ENCODE results near the gene OTUD5. TPM values are rescaled to one million over a fixed set of nuclear protein-coding genes. Genes with fewer than 3 reads are reported as not detected.

Gene OTUD5
- polyA plus RNA-seq, 2 donors = 22.3 to 27.6 TPM

DNA sequence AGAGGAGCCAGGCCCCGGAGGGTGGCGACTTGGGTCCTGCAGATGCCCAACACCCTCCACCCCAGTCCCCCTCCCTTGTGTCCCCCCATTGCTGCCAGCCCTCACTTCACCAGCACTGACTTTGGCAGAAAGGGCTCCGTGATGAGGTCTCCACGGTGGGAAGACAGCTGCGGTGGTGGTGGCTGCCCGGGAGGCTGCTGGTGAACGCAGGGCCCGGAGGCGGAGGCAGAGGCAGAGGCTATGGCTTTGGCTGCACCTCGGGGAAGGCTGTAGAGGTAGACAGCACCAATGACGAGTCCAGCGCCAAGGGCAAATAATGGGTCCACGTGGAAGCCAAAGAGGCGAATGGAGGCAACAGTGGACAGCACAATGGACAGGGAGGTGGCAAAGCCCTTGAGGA lies 52.8 kb downstream of the OTUD5 start:
- no peaks in the 10 kb centered on the region for H3K9me3 ChIP-seq (ENCODE audit: control insufficient read depth in 2 of 2, insufficient read depth in 1 of 2, low read depth in 1 of 2, low read length in 1 of 2)
- 79 to 84% methylated on average over 14 of the region's 14 CpGs for WGBS, 2 donors
- H3K27me3 ChIP-seq (ENCODE audit: control insufficient read depth in 1 of 2, insufficient read depth in 2 of 2, low read length in 2 of 2) = no peaks in the 10 kb centered on the region
- no peak overlapping the region for H3K4me3 ChIP-seq (ENCODE audit: low read depth in 1 of 2, low read length in 2 of 2)
- no peaks in the 10 kb centered on the region for H3K4me1 ChIP-seq (ENCODE audit: control insufficient read depth in 2 of 2, insufficient read depth in 2 of 2, low read length in 1 of 2)
- no peak overlapping the region for H3K27ac ChIP-seq (ENCODE audit: low read depth in 2 of 2, low read length in 1 of 2)
- peaks cover 3 to 25% of the 10 kb centered on the region in 2 donors for H3K36me3 ChIP-seq (ENCODE audit: control insufficient read depth in 2 of 2, insufficient read depth in 2 of 2, low read length in 1 of 2)

DNA sequence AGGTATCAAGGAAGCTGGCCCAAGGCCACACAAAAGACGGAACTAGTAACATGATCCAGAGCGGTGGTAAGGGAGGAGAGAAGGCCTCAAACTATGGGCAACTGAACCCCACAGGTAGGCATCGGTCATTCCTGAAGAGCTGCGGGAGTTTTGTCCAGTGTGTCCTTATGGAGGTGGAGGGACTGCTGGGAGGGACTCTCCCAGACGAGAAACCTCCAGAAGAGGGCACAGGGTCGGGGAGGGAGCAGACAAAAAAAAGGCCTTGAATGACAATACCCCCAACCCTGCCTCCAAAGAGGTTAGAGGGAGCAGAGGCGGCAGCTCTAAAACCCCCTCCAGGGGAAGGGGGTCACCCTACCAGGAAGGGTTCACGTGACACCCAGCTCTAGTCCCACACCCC lies 53.2 kb downstream of the OTUD5 start:
- WGBS, 2 donors = 80 to 81% methylated on average over 7 to 8 of the region's 8 CpGs
- H3K9me3 ChIP-seq (ENCODE audit: control insufficient read depth in 2 of 2, insufficient read depth in 1 of 2, low read depth in 1 of 2, low read length in 1 of 2) = no peaks in the 10 kb centered on the region
- no peak overlapping the region for H3K4me3 ChIP-seq (ENCODE audit: low read depth in 1 of 2, low read length in 2 of 2)
- no peak overlapping the region for H3K27ac ChIP-seq (ENCODE audit: low read depth in 2 of 2, low read length in 1 of 2)
- no peaks in the 10 kb centered on the region for H3K27me3 ChIP-seq (ENCODE audit: control insufficient read depth in 1 of 2, insufficient read depth in 2 of 2, low read length in 2 of 2)
- no peaks in the 10 kb centered on the region for H3K4me1 ChIP-seq (ENCODE audit: control insufficient read depth in 2 of 2, insufficient read depth in 2 of 2, low read length in 1 of 2)
- peaks cover 3 to 25% of the 10 kb centered on the region in 2 donors for H3K36me3 ChIP-seq (ENCODE audit: control insufficient read depth in 2 of 2, insufficient read depth in 2 of 2, low read length in 1 of 2)

DNA sequence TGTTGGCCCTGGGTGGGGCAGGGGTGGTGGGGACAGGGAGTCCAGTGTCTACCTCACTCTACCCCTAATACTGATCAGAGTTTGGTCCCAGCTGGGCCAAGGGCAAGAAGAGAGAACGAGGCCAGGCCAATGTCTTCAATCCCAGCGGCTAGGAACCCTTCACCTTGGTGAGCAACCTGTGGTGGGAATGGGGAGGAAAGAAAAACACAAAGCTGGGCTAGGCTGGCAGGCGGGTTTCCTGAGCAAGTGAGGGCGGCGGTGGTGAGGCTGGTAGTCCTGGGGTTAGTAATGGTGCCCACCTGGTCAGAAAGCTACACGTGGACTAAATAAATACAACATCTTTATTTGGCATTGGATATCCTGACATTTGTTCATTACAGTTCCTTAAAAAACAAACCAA lies 54.1 kb downstream of the OTUD5 start:
- H3K27ac ChIP-seq (ENCODE audit: low read depth in 2 of 2, low read length in 1 of 2) = no peak overlapping the region
- no peaks in the 10 kb centered on the region for H3K9me3 ChIP-seq (ENCODE audit: control insufficient read depth in 2 of 2, insufficient read depth in 1 of 2, low read depth in 1 of 2, low read length in 1 of 2)
- WGBS, 2 donors = 81 to 89% methylated on average over 6 of the region's 6 CpGs
- H3K4me1 ChIP-seq (ENCODE audit: control insufficient read depth in 2 of 2, insufficient read depth in 2 of 2, low read length in 1 of 2) = no peaks in the 10 kb centered on the region
- no peaks in the 10 kb centered on the region for H3K27me3 ChIP-seq (ENCODE audit: control insufficient read depth in 1 of 2, insufficient read depth in 2 of 2, low read length in 2 of 2)
- H3K4me3 ChIP-seq (ENCODE audit: low read depth in 1 of 2, low read length in 2 of 2) = no peak overlapping the region
- peaks cover 3 to 25% of the 10 kb centered on the region in 2 donors for H3K36me3 ChIP-seq (ENCODE audit: control insufficient read depth in 2 of 2, insufficient read depth in 2 of 2, low read length in 1 of 2)

DNA sequence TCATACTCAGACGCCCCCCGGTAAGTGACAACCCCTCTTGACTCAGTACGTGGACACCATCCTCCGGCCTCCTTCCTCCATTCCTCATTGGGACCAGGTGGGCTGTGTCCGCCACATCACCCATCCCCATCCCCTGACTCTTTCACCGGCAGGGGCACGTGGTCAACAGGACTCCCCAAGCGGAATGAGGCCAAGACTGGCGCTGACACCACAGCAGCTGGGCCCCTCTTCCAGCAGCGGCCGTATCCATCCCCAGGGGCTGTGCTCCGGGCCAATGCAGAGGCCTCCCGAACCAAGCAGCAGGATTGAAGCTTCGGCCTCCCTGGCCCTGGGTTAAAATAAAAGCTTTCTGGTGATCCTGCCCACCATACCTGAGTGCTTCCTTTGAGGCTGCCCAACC lies 54.6 kb downstream of the OTUD5 start:
- Histone ChIP-seq H3K27me3 (ENCODE audit: control insufficient read depth in 1 of 2, insufficient read depth in 2 of 2, low read length in 2 of 2) (no peaks in the 10 kb centered on the region), H3K4me3 (ENCODE audit: low read depth in 1 of 2, low read length in 2 of 2) (no peak overlapping the region), H3K27ac (ENCODE audit: low read depth in 2 of 2, low read length in 1 of 2) (no peak overlapping the region), H3K4me1 (ENCODE audit: control insufficient read depth in 2 of 2, insufficient read depth in 2 of 2, low read length in 1 of 2) (no peaks in the 10 kb centered on the region), H3K36me3 (ENCODE audit: control insufficient read depth in 2 of 2, insufficient read depth in 2 of 2, low read length in 1 of 2) (peaks cover 3 to 25% of the 10 kb centered on the region in 2 donors), H3K9me3 (ENCODE audit: control insufficient read depth in 2 of 2, insufficient read depth in 1 of 2, low read depth in 1 of 2, low read length in 1 of 2) (no peaks in the 10 kb centered on the region)
- 86 to 87% methylated on average over 14 of the region's 14 CpGs for WGBS, 2 donors

DNA sequence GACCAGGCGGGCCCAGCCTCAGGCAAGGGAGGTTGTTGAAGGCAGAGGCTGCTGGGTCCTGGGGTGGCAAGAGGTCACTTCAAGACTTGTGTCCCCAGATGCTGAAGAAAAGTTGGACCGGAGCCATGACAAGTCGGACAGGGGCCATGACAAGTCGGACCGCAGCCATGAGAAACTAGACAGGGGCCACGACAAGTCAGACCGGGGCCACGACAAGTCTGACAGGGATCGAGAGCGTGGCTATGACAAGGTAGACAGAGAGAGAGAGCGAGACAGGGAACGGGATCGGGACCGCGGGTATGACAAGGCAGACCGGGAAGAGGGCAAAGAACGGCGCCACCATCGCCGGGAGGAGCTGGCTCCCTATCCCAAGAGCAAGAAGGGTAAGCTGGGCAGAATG lies 55.3 kb downstream of the OTUD5 start:
- Histone ChIP-seq H3K4me3 (ENCODE audit: low read depth in 1 of 2, low read length in 2 of 2) (no peak overlapping the region), H3K27ac (ENCODE audit: low read depth in 2 of 2, low read length in 1 of 2) (no peak overlapping the region), H3K9me3 (ENCODE audit: control insufficient read depth in 2 of 2, insufficient read depth in 1 of 2, low read depth in 1 of 2, low read length in 1 of 2) (no peaks in the 10 kb centered on the region), H3K4me1 (ENCODE audit: control insufficient read depth in 2 of 2, insufficient read depth in 2 of 2, low read length in 1 of 2) (no peaks in the 10 kb centered on the region), H3K36me3 (ENCODE audit: control insufficient read depth in 2 of 2, insufficient read depth in 2 of 2, low read length in 1 of 2) (peaks cover 3 to 25% of the 10 kb centered on the region in 2 donors), H3K27me3 (ENCODE audit: control insufficient read depth in 1 of 2, insufficient read depth in 2 of 2, low read length in 2 of 2) (no peaks in the 10 kb centered on the region)
- WGBS, 2 donors = 93 to 96% methylated on average over 20 of the region's 20 CpGs

DNA sequence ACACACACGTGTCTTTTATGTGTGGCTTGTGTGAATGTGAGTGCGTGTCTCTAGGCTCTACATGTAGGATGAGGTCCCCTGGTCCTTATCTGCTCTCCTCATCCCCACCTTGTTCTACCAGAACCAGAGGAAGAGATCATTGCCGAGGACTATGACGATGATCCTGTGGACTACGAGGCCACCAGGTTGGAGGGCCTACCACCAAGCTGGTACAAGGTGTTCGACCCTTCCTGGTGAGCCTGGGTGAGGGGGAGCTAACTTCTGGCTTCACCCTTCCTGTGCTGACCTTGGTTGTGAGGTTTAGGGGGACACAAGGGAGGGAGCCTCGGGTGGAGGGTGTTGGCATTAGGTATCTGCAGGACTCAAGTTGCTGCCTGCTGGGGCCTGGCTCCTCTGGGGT lies 56.3 kb downstream of the OTUD5 start:
- 82 to 86% methylated on average over 7 of the region's 7 CpGs for WGBS, 2 donors
- H3K27ac ChIP-seq (ENCODE audit: low read depth in 2 of 2, low read length in 1 of 2) = no peak overlapping the region
- H3K9me3 ChIP-seq (ENCODE audit: control insufficient read depth in 2 of 2, insufficient read depth in 1 of 2, low read depth in 1 of 2, low read length in 1 of 2) = no peaks in the 10 kb centered on the region
- H3K36me3 ChIP-seq (ENCODE audit: control insufficient read depth in 2 of 2, insufficient read depth in 2 of 2, low read length in 1 of 2) = peaks cover 3 to 22% of the 10 kb centered on the region in 2 donors
- no peak overlapping the region for H3K4me3 ChIP-seq (ENCODE audit: low read depth in 1 of 2, low read length in 2 of 2)
- no peaks in the 10 kb centered on the region for H3K4me1 ChIP-seq (ENCODE audit: control insufficient read depth in 2 of 2, insufficient read depth in 2 of 2, low read length in 1 of 2)
- no peaks in the 10 kb centered on the region for H3K27me3 ChIP-seq (ENCODE audit: control insufficient read depth in 1 of 2, insufficient read depth in 2 of 2, low read length in 2 of 2)

DNA sequence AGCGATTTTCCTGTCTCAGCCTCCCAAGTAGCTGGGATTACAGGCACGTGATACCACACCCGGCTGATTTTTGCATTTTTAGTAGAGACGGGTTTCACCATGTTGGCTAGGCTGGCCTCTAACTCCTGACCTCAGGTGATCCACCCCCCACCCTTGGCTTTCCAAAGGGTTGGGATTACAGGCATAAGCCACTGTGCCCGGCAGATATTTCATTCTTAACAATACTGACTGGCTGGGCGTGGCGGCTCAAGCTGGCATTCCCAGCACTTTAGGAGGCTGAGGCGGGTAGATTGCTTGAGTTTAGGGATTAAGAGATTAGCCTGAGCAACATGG lies 58.4 kb downstream of the OTUD5 start:
- peaks cover 3 to 18% of the 10 kb centered on the region in 2 donors for H3K36me3 ChIP-seq (ENCODE audit: control insufficient read depth in 2 of 2, insufficient read depth in 2 of 2, low read length in 1 of 2)
- no peaks in the 10 kb centered on the region for H3K27me3 ChIP-seq (ENCODE audit: control insufficient read depth in 1 of 2, insufficient read depth in 2 of 2, low read length in 2 of 2)
- H3K27ac ChIP-seq (ENCODE audit: low read depth in 2 of 2, low read length in 1 of 2) = no peak overlapping the region
- no peak overlapping the region for H3K4me3 ChIP-seq (ENCODE audit: low read depth in 1 of 2, low read length in 2 of 2)
- WGBS, 2 donors = 54 to 68% methylated on average over 8 of the region's 8 CpGs
- H3K9me3 ChIP-seq (ENCODE audit: control insufficient read depth in 2 of 2, insufficient read depth in 1 of 2, low read depth in 1 of 2, low read length in 1 of 2) = no peaks in the 10 kb centered on the region
- H3K4me1 ChIP-seq (ENCODE audit: control insufficient read depth in 2 of 2, insufficient read depth in 2 of 2, low read length in 1 of 2) = no peaks in the 10 kb centered on the region

DNA sequence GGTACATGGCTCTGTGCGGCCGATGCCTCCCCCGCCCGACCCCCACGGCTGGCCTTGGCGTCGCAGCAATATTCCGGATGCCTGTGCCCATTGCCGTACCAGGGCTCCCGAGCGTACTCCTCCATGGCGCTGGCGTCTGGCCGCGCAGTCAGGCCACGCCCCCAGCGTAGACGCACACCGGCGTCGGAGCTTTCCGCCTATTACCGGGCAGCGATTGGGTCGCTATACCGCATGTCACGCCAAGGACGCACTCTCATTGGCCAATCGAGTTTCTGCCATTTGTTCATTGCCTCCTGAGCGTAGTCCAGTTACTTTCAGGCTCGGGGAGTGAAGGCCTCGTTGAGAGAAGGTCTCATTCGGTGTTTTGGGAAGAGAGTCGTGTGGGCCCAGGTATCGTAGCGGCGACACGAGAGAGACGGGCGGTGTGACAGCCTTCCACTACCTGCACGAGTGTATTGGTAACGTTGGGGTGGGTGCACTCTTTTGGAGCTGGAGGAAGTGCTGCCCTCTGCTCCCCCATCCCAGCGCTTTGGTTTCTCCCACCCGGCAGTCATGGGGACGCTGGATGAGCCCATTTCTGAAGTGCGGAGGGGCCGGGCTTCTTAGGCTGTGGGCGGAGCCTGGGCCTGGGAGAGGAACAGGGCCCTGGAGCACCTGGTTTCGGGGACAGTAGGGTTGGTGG lies 59.6 kb downstream of the OTUD5 start, which contains the start of the genes PQBP1 and TIMM17B:
Gene PQBP1 (plus strand): TSS at position 306 of the 682 bp plus-strand sequence. CDS start 580 bp downstream, outside the sequence.
Gene TIMM17B (minus strand): TSS at position 144 of the 682 bp plus-strand sequence. CDS start 19 bp downstream, at position 125.
- WGBS, 2 donors = 0 to 36% methylated on average over 49 of the region's 49 CpGs

DNA sequence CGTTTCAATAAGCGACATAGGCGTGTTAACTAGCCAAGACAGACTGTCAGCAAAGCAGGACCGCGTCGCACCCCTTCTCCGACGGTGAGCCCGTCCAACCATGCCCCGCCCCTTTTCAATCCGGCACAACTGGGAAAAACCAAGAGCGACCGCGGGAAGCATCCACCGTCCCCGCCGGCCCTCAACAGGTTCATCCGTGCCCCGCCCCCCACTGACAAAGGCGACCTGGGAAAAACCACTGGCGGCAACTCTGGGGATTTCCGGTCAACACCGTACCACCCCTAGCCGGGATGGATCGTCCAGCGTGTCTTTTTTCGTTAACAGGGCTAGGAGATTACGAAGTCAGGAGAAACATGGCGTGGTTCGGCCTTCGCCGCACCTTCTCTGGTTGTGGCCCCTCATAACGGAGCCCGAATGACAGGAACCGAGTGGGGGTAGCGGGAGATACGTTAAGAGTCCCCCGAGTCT lies 60.2 kb downstream of the OTUD5 start:
- Histone ChIP-seq H3K27me3 (ENCODE audit: control insufficient read depth in 1 of 2, insufficient read depth in 2 of 2, low read length in 2 of 2) (no peaks in the 10 kb centered on the region), H3K27ac (ENCODE audit: low read depth in 2 of 2, low read length in 1 of 2) (peak overlapping the region; percentile 94 to 99), H3K9me3 (ENCODE audit: control insufficient read depth in 2 of 2, insufficient read depth in 1 of 2, low read depth in 1 of 2, low read length in 1 of 2) (no peaks in the 10 kb centered on the region), H3K4me1 (ENCODE audit: control insufficient read depth in 2 of 2, insufficient read depth in 2 of 2, low read length in 1 of 2) (no peaks in the 10 kb centered on the region), H3K36me3 (ENCODE audit: control insufficient read depth in 2 of 2, insufficient read depth in 2 of 2, low read length in 1 of 2) (peaks cover 0 to 12% of the 10 kb centered on the region in 2 donors), H3K4me3 (ENCODE audit: low read depth in 1 of 2, low read length in 2 of 2) (peak overlapping the region; percentile 58 to 83)
- 0 to 26% methylated on average over 38 of the region's 38 CpGs for WGBS, 2 donors

More for the DNA sequence above, 59.6 kb downstream of the OTUD5 start, which contains the start of the genes PQBP1 and TIMM17B:
- Histone ChIP-seq H3K36me3 (ENCODE audit: control insufficient read depth in 2 of 2, insufficient read depth in 2 of 2, low read length in 1 of 2) (peaks cover 2 to 17% of the 10 kb centered on the region in 2 donors), H3K27me3 (ENCODE audit: control insufficient read depth in 1 of 2, insufficient read depth in 2 of 2, low read length in 2 of 2) (no peaks in the 10 kb centered on the region), H3K4me3 (ENCODE audit: low read depth in 1 of 2, low read length in 2 of 2) (peak within 1 kb of the TSS; percentile 58 to 83), H3K27ac (ENCODE audit: low read depth in 2 of 2, low read length in 1 of 2) (peak within 1 kb of the TSS; percentile 95 to 99), H3K4me1 (ENCODE audit: control insufficient read depth in 2 of 2, insufficient read depth in 2 of 2, low read length in 1 of 2) (no peaks in the 10 kb centered on the region), H3K9me3 (ENCODE audit: control insufficient read depth in 2 of 2, insufficient read depth in 1 of 2, low read depth in 1 of 2, low read length in 1 of 2) (no peaks in the 10 kb centered on the region)

DNA sequence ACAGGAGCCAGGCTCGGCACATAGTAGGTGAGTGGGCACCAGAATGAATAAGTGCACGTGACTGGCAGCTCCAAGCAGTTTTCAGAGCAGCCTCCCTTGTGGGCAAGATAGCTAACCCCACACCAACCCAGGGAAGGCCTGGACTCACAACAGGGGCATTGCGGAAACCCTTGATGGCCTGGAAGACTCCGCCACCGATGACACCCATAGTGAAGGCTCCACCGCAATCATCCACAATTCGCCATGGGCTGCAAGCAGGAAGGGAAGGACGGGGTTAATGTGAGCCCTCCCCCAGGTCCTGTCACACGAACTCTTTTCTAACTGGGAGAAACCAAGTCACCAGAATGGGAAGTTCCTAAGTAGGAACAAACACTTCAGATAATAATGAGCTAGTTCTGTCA lies 60.8 kb downstream of the OTUD5 start:
- H3K9me3 ChIP-seq (ENCODE audit: control insufficient read depth in 2 of 2, insufficient read depth in 1 of 2, low read depth in 1 of 2, low read length in 1 of 2) = no peaks in the 10 kb centered on the region
- WGBS, 2 donors = 35 to 49% methylated on average over 9 of the region's 9 CpGs
- H3K4me3 ChIP-seq (ENCODE audit: low read depth in 1 of 2, low read length in 2 of 2) = peak overlapping the region; percentile 58 to 83
- peak overlapping the region; percentile 94 to 99 for H3K27ac ChIP-seq (ENCODE audit: low read depth in 2 of 2, low read length in 1 of 2)
- peaks cover 0 to 8% of the 10 kb centered on the region in 2 donors for H3K36me3 ChIP-seq (ENCODE audit: control insufficient read depth in 2 of 2, insufficient read depth in 2 of 2, low read length in 1 of 2)
- H3K4me1 ChIP-seq (ENCODE audit: control insufficient read depth in 2 of 2, insufficient read depth in 2 of 2, low read length in 1 of 2) = no peaks in the 10 kb centered on the region
- H3K27me3 ChIP-seq (ENCODE audit: control insufficient read depth in 1 of 2, insufficient read depth in 2 of 2, low read length in 2 of 2) = no peaks in the 10 kb centered on the region

Data from esophagus (tissue), 2 donors.